GM23338 (cell line): Measurements from ENCODE around the gene TTC17. TPM values are rescaled to one million over a fixed set of nuclear protein-coding genes. Genes with fewer than 3 reads are reported as not detected.

ENCODE experiments used
- ATAC-seq: fragments of 200-7000 bp; cut with Tn5 transposase; 3 replicates; pipeline ENCODE4 v1.9.1; 2020
- DNase-seq: peaks from one replicate; pipeline ENCODE4 v3.0.0-alpha.2; 2015; ENCODE audit warnings: low spot score
- H2AFZ ChIP-seq: fragments of 200-600 bp; sonication (generic); 2 replicates; pipeline ENCODE4 v1.8.0; 2016; ENCODE audit warnings: antibody characterized with exemption, mild to moderate bottlenecking, moderate library complexity
- H3F3A ChIP-seq: fragments of 200-600 bp; sonication (generic); replicated peaks from 2 replicates; pipeline ENCODE4 v1.8.0; 2017; ENCODE audit warnings: antibody characterized with exemption, mixed run types, low read depth
- H3K27ac ChIP-seq: fragments of 200-600 bp; sonication (generic); 2 replicates; pipeline ENCODE4 v1.6.1; 2016; ENCODE audit warnings: low read depth
- H3K27me3 ChIP-seq: fragments of 200-600 bp; sonication (generic); 2 replicates; pipeline ENCODE4 v1.8.0; 2016; ENCODE audit warnings: mild to moderate bottlenecking, mixed run types, moderate library complexity; ENCODE audit not compliant: insufficient read depth
- H3K36me3 ChIP-seq: fragments of 200-600 bp; sonication (generic); 2 replicates; pipeline ENCODE4 v1.8.0; 2016; ENCODE audit warnings: mild to moderate bottlenecking; ENCODE audit not compliant: insufficient read depth
- H3K4me1 ChIP-seq: fragments of 200-600 bp; sonication (generic); 2 replicates; pipeline ENCODE4 v1.8.0; 2016; ENCODE audit warnings: mild to moderate bottlenecking, moderate library complexity; ENCODE audit not compliant: insufficient read depth
- H3K4me2 ChIP-seq: fragments of 200-600 bp; sonication (generic); 2 replicates; pipeline ENCODE4 v1.7.1; 2017; ENCODE audit warnings: mixed run types
- H3K4me3 ChIP-seq: fragments of 200-600 bp; sonication (generic); 2 replicates; pipeline ENCODE4 v1.6.1; 2016; ENCODE audit warnings: mixed run types
- H3K79me2 ChIP-seq: fragments of 200-600 bp; sonication (generic); replicated peaks from 2 replicates; pipeline ENCODE4 v1.8.0; 2017; ENCODE audit warnings: mild to moderate bottlenecking; ENCODE audit not compliant: insufficient read depth
- H3K9me2 ChIP-seq: fragments of 200-600 bp; sonication (generic); 2 replicates; pipeline ENCODE4 v1.8.0; 2017; ENCODE audit not compliant: insufficient read depth
- H4K20me1 ChIP-seq: fragments of 200-600 bp; sonication (generic); replicated peaks from 2 replicates; pipeline ENCODE4 v1.8.0; 2017; ENCODE audit warnings: mild to moderate bottlenecking; ENCODE audit not compliant: insufficient read depth
- H3K27ac Mint-ChIP-seq: 2 replicates; pipeline ENCODE4 v1.8.0; 2020; ENCODE audit warnings: inconsistent platforms, mild to moderate bottlenecking, moderate library complexity, mixed read lengths
- H3K27me3 Mint-ChIP-seq: 3 replicates; pipeline ENCODE4 v1.8.0; 2022; ENCODE audit warnings: low read depth, mild to moderate bottlenecking, moderate library complexity, mixed read lengths, inconsistent platforms; ENCODE audit not compliant: insufficient read depth, poor library complexity
- H3K36me3 Mint-ChIP-seq: 3 replicates; pipeline ENCODE4 v1.8.0; 2021; ENCODE audit warnings: low read depth, mild to moderate bottlenecking, inconsistent platforms, moderate library complexity, mixed read lengths
- H3K4me1 Mint-ChIP-seq: 3 replicates; pipeline ENCODE4 v1.8.0; 2020; ENCODE audit warnings: mild to moderate bottlenecking, inconsistent platforms, mixed read lengths
- H3K4me3 Mint-ChIP-seq: 3 replicates; pipeline ENCODE4 v1.8.0; 2021; ENCODE audit warnings: moderate library complexity, mild to moderate bottlenecking, inconsistent platforms, mixed read lengths
- H3K9me3 Mint-ChIP-seq: 3 replicates; pipeline ENCODE4 v1.8.0; 2020; ENCODE audit warnings: moderate library complexity, mild to moderate bottlenecking, inconsistent platforms, mixed read lengths
- EZH2phosphoT487 ChIP-seq: fragments of 200-600 bp; sonication (generic); IDR thresholded peaks from one replicate; pipeline ENCODE4 v1.8.1; 2018; ENCODE audit warnings: antibody characterized with exemption; ENCODE audit not compliant: unreplicated experiment
- ZNF331 ChIP-seq: fragments of 250-450 bp; sonication (Bioruptor Pico); IDR thresholded peaks from 2 replicates; pipeline ENCODE4 v1.5.0; 2020; ENCODE audit warnings: low read depth, mild to moderate bottlenecking, moderate library complexity
- ZNF462 ChIP-seq: fragments of 250-450 bp; sonication (Bioruptor Pico); IDR thresholded peaks from 2 replicates; pipeline ENCODE4 v1.5.0; 2020; ENCODE audit warnings: mild to moderate bottlenecking, moderate library complexity
- polyA plus RNA-seq: library from polyadenylated mRNA; unstranded; fragments of >200 nt; fragmentation: Nextera tagmentation; extraction: Ambion mirVana; gene quantifications from 2 replicates; pipeline ENCODE4 v1.2.1, GENCODE V29; 2016
- total RNA-seq: library from RNA; depleted of rRNA; stranded (reverse); fragments of >200 nt; shearing (Covaris generic); gene quantifications from 2 replicates; pipeline ENCODE4 v1.2.3, GENCODE V29; 2014

The TTC17 gene
- total and polyA plus RNA-seq, 2 experiments from 2014 or later, result 59.3 to 87.9 TPM

GRCh38 chr11:43541993-43542392 is 183.3 kb downstream of the TTC17 start:
- Histone ChIP-seq H3F3A (no peaks in the 10 kb centered on the region; the same call in 1 of the 2 replicates), H4K20me1 (no peaks in the 10 kb centered on the region), H3K4me3 (no peak overlapping the region), H3K36me3 (no peaks in the 10 kb centered on the region), H2AFZ (no peak overlapping the region), H3K27me3 (peaks cover 38% of the 10 kb centered on the region), H3K79me2 (no peaks in the 10 kb centered on the region), H3K27ac (no peak overlapping the region), H3K4me1 (peaks cover 6% of the 10 kb centered on the region; the same call in 1 of the 2 replicates), H3K9me2 (0 out of 2 replicates have a peak, but pooled peaks cover 4% of the 10 kb centered on the region), H3K4me2 (no peak overlapping the region)
- H3K9me3 Mint-ChIP-seq, result peaks cover 6% of the 10 kb centered on the region
- H3K4me3 Mint-ChIP-seq, result no peak overlapping the region
- TF ChIP-seq ZNF462 (CRISPR knock-in tag) (no peak), EZH2phosphoT487 (no peak), ZNF331 (CRISPR knock-in tag) (no peak)
- peaks cover 7% of the 10 kb centered on the region for H3K4me1 Mint-ChIP-seq
- H3K36me3 Mint-ChIP-seq, result peaks cover 2% of the 10 kb centered on the region; the same call in 1 of the 3 replicates
- no peak for ATAC-seq
- H3K27me3 Mint-ChIP-seq, result peaks cover 25% of the 10 kb centered on the region
- H3K27ac Mint-ChIP-seq, result no peak overlapping the region
- no peak for DNase-seq

- no peak overlapping the region for H3K4me2 ChIP-seq
- H3K9me2 ChIP-seq, result 0 out of 2 replicates have a peak, but pooled peaks cover 4% of the 10 kb centered on the region
- Mint-ChIP-seq H3K4me3 (no peak overlapping the region), H3K27me3 (peaks cover 30% of the 10 kb centered on the region), H3K4me1 (peaks cover 3% of the 10 kb centered on the region), H3K27ac (no peak overlapping the region), H3K9me3 (peaks cover 6% of the 10 kb centered on the region), H3K36me3 (peaks cover 2% of the 10 kb centered on the region; the same call in 1 of the 3 replicates)
- ATAC-seq (no peak), DNase-seq (no peak)
- H3K27ac ChIP-seq, result no peak overlapping the region
- H4K20me1 ChIP-seq, result no peaks in the 10 kb centered on the region
- H3K36me3 ChIP-seq, result no peaks in the 10 kb centered on the region
- H3K4me3 ChIP-seq, result no peak overlapping the region
- H3K79me2 ChIP-seq, result no peaks in the 10 kb centered on the region
- H3K4me1 ChIP-seq, result peaks cover 7% of the 10 kb centered on the region; the same call in 1 of the 2 replicates
- peaks cover 45% of the 10 kb centered on the region for H3K27me3 ChIP-seq
- no peak overlapping the region for H2AFZ ChIP-seq
- no peaks in the 10 kb centered on the region; the same call in 1 of the 2 replicates for H3F3A ChIP-seq
- no peak for TF ChIP-seq ZNF462 (CRISPR knock-in tag)
- TF ChIP-seq EZH2phosphoT487, result no peak
Observed at GRCh38 chr11:43542750-43543712, 184.3 kb downstream of the TTC17 start.
